Cerebellar cortex (tissue), 1 donor: ENCODE results near the gene KIF19.

ENCODE experiments used
- DNase-seq: peaks from one replicate; pipeline ENCODE4 v3.0.0-alpha.2; 2015; ENCODE audit warnings: low spot score

Gene KIF19

DNA sequence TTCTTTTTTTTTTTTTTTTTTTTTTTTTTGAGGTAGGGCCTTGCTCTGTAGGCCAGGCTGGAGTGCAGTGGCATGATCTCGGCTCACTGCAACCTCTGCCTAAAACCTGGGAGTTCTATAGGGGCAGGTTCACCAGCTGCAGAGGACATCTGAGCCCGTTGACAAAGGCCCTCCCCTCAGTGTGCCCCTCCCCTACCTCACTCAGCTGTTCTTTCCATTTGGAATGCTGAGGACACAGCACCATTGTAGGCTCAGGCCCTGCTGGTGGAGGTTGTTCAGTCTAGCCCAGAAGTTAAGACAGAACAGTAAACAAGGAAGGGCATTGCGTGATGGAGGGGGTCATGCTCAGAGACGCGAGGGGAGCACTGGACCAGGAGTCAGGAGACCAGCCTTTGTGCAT, 21.8 kb upstream of the KIF19 start:
- no peak for DNase-seq

GRCh38 chr17:74305865-74306654, 20.0 kb upstream of the KIF19 start:
- no peak for DNase-seq

DNA sequence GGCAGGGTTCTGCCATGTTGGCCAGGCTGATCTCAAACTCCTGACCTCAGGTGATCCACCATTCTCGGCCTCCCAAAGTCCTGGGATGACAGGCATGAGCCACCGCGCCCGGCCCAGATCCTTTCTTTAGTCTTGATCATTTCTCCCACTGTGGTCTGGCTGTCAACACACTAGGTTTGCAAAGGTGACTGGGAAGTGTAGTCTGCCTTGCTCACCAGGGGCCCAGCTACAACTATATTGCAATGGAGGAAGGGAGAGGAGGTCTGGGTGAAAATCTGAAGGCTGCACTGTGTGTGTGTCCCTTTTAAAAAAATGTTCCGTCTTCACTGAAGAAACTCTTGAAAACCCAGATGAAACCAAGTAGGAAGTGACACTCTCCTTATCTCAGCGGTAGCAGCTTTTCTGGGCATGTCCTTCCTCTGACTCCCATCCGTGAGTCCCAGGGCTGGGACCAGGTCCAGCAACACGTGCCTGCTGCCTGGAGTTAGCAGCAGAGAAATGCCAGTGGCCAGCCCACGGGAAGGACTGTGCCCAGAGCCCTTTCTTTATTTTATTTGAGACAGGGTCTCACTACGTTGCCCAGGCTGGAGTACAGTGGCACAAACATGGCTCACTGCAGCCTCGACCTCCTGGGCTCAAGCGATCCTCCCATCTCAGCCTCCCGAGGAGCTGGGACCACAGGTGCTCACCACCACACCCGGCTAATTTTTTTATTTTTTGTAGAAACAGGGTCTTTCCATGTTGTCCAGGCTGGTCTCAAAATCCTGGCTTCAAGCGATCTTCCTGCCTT, 17.8 kb upstream of the KIF19 start:
- DNase-seq: no peak

GRCh38 chr17:74309902-74310301, 16.1 kb upstream of the KIF19 start:
- DNase-seq: no peak

DNA sequence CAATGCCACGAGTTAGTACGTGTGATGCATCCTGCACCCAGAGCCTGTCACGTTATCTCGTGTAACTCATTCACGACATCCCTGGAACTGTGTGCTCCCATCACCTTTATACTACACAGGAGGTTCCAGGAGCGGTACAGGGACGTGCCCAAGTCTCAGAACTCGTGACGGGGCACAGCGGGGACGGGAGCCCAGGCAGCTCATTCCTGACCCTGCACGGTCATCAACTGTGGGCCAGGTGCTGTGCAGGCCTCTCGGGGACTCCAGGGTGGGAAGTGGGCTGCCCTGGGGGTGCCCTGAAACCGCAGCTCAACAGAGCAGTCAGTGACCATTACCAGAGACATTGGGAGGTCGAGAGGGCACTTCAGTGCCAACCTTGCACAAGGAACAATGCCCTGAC, 11.1 kb upstream of the KIF19 start:
- no peak for DNase-seq

DNA sequence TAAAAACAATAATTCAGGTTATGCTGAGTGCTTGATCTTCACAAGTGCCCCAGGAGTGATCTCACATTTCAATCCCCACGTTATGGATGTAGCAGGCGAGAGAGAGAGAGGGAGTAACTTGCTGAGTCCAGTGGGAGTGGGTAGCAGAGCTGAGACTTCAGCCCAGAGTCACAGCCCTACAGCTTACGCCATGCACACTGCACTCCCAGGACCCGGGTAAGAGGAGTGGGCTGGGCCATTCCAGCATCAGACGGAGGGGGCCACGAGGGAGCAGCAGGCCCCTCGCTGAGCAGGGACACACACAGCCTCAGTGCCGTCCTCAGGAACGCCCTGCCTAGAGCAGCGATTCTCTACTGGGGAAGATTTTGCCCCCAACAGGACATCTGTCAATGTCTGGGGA, 9.8 kb upstream of the KIF19 start:
- no peak for DNase-seq

- no peak for DNase-seq
These were observed 9.0 kb upstream of the KIF19 start for GRCh38 chr17:74317071-74317470.

- no peak for DNase-seq
These were observed 7.6 kb upstream of the KIF19 start for GRCh38 chr17:74318391-74318790.

DNA sequence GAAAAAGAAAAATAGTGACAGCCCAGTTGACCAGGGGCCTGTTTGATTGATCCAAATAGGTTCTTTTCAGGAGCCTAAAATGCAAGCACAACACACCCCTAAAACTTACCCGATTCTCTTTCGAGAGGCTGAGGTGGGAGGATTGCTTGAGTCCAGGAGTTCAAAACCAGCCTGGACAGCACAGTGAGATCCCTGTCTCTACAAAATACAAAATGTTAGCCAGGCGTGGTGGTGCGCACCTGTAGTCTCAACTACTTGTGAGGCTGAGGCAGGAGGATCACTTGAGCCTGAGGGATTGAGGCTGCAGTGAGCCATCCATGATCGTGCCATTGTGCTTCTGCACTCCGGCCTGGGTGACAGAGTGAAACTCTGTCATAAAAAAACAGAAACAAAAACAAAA, 1.5 kb upstream of the KIF19 start:
- no peak for DNase-seq

DNA sequence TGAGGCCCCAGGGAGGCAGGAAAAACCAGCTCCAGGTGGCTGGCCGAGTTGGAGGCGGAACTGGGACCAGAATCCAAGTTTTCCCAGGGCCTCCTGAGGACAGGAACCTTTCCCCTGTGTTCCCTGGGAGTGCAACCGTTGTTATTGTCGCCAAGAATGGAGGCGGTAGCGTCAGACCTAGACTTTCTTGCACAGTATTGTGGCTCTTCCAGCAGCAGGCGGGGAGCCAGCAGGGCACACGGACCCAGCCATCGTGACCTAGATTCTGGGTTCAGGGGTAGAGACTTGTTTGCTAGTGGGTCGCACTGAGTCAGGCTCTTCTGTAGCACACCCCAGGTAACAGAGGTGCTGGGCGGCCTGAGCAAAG, 667 bp upstream of the KIF19 start:
- peak; percentile 13 for DNase-seq

DNA sequence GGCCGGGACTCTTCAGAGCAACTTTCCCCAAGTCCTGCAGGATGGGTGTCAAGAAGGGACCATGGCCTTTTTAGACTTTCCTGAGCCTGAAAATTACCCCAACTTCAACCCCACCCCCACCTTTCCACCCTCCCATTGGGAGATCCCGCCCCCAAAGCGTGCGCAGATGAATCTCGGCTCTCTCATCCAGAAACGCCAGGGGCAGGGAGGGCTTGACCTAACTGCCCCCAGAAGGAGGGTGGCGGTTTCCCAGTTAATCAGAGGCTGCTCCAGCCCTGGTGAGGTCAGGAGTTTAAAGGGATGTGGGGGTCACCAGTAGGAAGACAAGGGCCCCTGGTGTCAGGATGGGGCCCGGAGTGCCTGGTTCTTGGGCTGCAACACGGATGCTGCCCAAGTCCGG, 480 bp downstream of the KIF19 start:
- DNase-seq: no peak

- no peak for DNase-seq
These were observed 2.5 kb downstream of the KIF19 start for GRCh38 chr17:74328487-74328886.

DNA sequence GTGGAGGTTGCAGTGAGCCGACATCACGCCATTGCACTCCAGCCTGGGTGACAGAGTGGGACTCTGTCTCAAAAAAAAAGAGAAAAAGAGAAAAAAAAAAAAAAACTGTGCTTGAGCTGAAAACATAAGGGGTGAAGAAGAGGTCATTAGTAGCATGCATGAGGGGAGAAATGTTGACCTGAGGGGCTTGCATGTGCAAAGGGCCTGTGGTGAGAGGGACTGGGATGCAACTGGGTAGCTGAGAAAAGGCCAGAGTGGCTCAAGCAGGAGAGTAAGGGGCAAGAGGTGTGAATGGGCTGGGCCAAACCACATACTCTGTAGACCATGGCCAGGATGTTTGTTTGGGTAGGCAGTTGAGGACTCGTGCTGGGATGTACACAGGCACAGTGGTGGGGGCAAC, 3.4 kb downstream of the KIF19 start:
- DNase-seq: no peak

DNA sequence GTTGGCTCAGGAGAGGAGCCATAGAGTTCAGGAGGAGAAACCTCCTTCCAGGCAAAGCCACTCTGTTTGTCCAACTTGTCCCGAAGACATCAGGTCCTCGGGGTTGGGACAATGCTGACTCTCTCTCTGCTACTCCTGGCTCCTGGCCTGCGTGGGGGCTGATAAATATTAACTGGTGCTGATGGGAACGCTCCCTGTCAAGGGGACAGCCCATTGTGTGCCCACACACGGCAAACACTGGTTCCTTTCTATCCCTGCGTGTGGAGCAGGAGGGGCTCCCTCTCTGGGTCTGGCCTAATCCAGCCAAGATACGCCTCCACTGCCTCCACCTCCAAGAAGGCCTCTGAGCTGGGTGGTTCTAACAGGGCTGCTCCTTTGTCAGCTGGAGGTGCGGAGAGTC, 4.4 kb downstream of the KIF19 start:
- no peak for DNase-seq

DNA sequence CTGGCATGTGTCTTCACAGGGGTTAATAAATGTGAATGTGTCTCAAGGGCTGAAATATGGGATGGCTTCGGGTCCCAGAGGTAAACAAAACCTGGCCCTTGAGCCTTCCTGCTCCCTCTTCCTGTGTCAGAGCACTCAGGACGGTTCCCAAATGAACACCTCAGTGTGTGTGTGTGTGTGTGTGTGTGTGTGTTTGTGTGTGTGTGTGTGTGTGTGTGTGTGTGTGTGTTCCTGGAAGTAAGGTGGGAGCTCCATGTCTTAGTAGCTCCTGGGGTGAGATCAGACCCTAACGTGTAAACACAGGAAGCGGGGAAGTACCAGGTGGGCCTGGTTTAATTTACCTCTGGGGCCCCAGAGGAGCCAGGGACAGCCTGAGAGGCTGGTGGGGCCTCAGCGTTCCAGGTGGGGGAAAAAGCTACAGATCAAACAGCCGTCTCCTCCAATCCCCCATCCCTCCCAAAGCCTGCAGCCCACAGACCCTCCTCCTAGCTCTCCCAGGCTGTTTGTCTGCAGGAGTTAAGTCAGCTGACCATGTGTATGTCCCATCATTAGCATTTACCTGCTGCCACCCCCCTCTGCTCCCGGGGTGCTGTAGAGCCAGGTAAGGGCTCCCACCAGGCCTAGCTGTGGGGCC, 6.1 kb downstream of the KIF19 start:
- DNase-seq: no peak

DNA sequence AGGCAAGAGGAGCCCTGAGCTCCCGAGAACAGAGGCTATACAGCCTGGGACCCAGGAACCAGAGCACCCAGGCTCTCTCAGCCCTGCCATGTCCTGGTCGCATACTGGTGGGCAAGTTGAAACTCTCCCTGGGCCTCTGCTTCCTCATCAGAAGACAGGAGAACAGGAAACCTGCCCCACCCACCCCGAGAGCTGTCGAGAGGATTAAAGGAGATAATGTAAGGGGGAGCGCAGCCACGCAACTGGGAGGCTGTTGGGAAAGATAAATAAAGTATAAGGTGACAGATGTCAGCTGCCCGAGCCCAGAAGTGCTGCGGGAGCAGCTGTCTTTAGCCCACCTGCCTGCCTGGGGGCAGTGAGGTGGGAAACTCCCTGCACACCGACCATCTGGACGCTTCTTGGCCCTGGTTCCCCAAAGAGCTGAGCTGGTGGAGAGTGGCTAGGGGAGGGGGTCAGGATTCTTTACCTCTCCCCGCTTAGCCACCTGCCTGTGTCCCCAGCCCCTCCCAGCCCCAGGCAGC, 6.8 kb downstream of the KIF19 start:
- no peak for DNase-seq

DNA sequence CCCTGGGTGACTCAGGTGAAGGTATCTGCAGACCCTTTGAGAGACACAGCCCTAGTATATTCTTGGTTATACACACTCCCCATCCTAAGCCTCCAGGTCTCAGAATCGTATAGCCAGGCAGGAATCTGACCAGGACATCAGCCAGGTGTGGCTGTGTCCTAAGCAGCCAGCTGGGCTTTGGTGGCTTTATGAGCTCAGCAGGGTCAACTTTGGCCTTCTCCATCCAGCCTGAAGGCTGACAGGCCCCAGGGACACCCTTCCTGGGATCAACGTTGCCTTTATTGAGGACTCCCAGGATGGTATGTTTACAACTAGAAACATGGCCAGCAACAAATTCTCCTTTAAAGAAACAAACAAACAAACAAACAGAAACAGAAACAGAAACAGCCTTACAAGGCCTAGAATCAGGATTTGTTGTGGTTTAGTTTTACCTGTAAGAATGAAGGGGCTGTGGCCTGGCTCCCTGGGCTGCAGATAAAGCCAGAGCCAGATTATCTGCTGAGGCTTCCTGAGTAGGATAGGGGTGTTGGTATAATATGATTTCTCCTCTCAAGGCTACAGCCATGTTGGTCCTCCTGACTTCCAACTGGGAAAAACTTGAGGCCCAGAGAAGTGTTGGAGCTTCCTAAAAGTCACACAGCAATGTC, 8.5 kb downstream of the KIF19 start:
- no peak for DNase-seq

- DNase-seq: no peak
These were observed 9.6 kb downstream of the KIF19 start for GRCh38 chr17:74335529-74336062.

DNA sequence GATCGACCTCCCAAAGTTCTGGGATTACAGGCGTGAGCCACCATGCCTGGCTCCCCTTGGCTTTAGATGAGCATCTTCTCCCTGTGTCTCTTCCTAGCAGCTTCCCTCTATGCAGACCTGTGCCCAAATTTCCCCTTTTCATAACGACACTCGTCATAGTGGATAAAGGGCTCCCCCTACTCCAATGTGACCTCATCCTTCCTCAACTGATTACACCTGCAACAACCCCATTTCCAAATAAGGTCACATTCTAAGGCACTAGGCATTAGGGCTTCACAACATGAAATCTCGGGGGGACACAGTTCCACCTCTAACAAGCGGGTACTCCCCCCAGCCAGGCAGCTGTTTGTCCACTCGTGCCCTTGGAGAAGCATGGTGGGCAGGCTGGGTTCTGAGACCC, 10.3 kb downstream of the KIF19 start:
- no peak for DNase-seq

DNA sequence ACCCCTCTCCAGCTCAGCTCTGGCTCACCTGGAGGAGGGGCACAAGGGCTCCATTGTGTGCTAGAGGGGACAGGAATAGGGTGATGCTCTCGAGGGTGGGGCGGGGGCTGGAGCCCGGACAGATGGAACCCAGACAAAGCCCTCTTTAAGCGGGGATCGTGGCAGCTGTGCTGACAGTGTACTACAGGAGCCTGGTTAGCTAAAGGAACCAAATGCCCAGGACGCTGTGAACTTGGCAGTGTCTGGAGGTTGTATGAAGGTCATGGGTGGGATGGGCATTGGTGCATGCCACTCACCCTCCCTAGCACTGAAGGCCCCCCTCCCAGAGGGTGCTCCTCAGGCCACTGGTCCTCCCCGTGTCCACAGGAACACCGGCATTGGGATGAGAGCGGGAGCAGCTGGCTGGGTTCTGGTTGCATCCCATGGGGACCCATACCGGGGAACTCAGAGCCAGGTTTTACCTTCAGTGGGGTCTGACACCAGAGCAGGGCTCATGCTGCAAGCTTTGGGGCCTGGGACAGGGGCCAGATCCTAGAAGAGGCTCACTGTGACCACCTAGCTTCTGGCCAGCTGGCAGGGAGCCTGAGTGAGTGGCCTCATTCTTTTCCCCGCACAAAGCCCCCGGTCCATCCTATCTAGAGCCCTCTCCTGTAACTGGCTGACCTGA, 11.9 kb downstream of the KIF19 start:
- no peak for DNase-seq

GRCh38 chr17:74339537-74340195, 13.6 kb downstream of the KIF19 start:
- no peak for DNase-seq
